Effector memory CD4-positive, alpha-beta T cell (primary cell): ENCODE measurements around the gene PRPH2.

Experiments used
- DNase-seq, 3 donors: peaks; one replicate each; pipeline ENCODE4 v3.0.0-alpha.2; 2020
- H3K27ac ChIP-seq: 2 replicates; pipeline ENCODE4 v1.7.0; 2013; ENCODE audit warnings: mild to moderate bottlenecking, low read length, moderate library complexity; ENCODE audit not compliant: insufficient read depth, poor library complexity, severe bottlenecking
- H3K27me3 ChIP-seq: replicated peaks from 2 replicates; pipeline ENCODE4 v1.7.0; 2013; ENCODE audit warnings: mild to moderate bottlenecking, low read length; ENCODE audit not compliant: insufficient read depth, control insufficient read depth, poor library complexity, severe bottlenecking
- H3K36me3 ChIP-seq: 2 replicates; pipeline ENCODE4 v1.7.0; 2013; ENCODE audit warnings: mild to moderate bottlenecking, low read length, moderate library complexity; ENCODE audit not compliant: control insufficient read depth, insufficient read depth
- H3K4me1 ChIP-seq: 2 replicates; pipeline ENCODE4 v1.7.0; 2013; ENCODE audit warnings: low read length, mild to moderate bottlenecking; ENCODE audit not compliant: control insufficient read depth, insufficient read depth, poor library complexity, severe bottlenecking
- H3K4me3 ChIP-seq: 2 replicates; pipeline ENCODE4 v1.7.0; 2013; ENCODE audit warnings: low read length, low read depth, mild to moderate bottlenecking; ENCODE audit not compliant: insufficient read depth, poor library complexity, severe bottlenecking
- H3K9me3 ChIP-seq: 2 replicates; pipeline ENCODE4 v1.7.0; 2013; ENCODE audit warnings: mild to moderate bottlenecking, low read length, moderate library complexity; ENCODE audit not compliant: control insufficient read depth

PRPH2 gene

GRCh38 chr6:42720739-42721138, 1.7 kb downstream of the PRPH2 start:
- Histone ChIP-seq H3K36me3 (no peaks in the 10 kb centered on the region), H3K4me3 (no peak overlapping the region), H3K4me1 (no peaks in the 10 kb centered on the region), H3K27ac (no peak overlapping the region), H3K27me3 (no peaks in the 10 kb centered on the region), H3K9me3 (no peaks in the 10 kb centered on the region)
- no peak for DNase-seq

GRCh38 chr6:42715871-42716270, 6.5 kb downstream of the PRPH2 start:
- H3K4me3 ChIP-seq = no peak overlapping the region

GRCh38 chr6:42714098-42714761, 8.2 kb downstream of the PRPH2 start:
- Histone ChIP-seq H3K4me1 (no peaks in the 10 kb centered on the region), H3K9me3 (no peaks in the 10 kb centered on the region), H3K27me3 (no peaks in the 10 kb centered on the region), H3K36me3 (no peaks in the 10 kb centered on the region), H3K4me3 (no peak overlapping the region), H3K27ac (no peak overlapping the region)
- no peak for DNase-seq

More at GRCh38 chr6:42715871-42716270, 6.5 kb downstream of the PRPH2 start:
- DNase-seq = no peak
- Histone ChIP-seq H3K9me3 (no peaks in the 10 kb centered on the region), H3K4me1 (no peaks in the 10 kb centered on the region), H3K27ac (no peak overlapping the region), H3K36me3 (no peaks in the 10 kb centered on the region), H3K27me3 (no peaks in the 10 kb centered on the region)

- DNase-seq = no peak
- H3K27me3 ChIP-seq = no peaks in the 10 kb centered on the region
- H3K4me3 ChIP-seq = no peak overlapping the region
- no peaks in the 10 kb centered on the region for H3K9me3 ChIP-seq
- H3K36me3 ChIP-seq = no peaks in the 10 kb centered on the region
- H3K4me1 ChIP-seq = no peaks in the 10 kb centered on the region
- no peak overlapping the region for H3K27ac ChIP-seq
These were observed 10.5 kb downstream of the PRPH2 start for GRCh38 chr6:42711930-42712329.

GRCh38 chr6:42710316-42710715, 12.1 kb downstream of the PRPH2 start:
- DNase-seq = no peak
- Histone ChIP-seq H3K4me1 (no peaks in the 10 kb centered on the region), H3K9me3 (no peaks in the 10 kb centered on the region)

GRCh38 chr6:42709871-42710270, 12.5 kb downstream of the PRPH2 start:
- H3K36me3 ChIP-seq = no peaks in the 10 kb centered on the region
- H3K4me1 ChIP-seq = no peaks in the 10 kb centered on the region
- no peak overlapping the region for H3K27ac ChIP-seq
- H3K27me3 ChIP-seq = no peaks in the 10 kb centered on the region
- no peak overlapping the region for H3K4me3 ChIP-seq
- no peaks in the 10 kb centered on the region for H3K9me3 ChIP-seq
- no peak for DNase-seq

More at GRCh38 chr6:42710316-42710715, 12.1 kb downstream of the PRPH2 start:
- Histone ChIP-seq H3K36me3 (no peaks in the 10 kb centered on the region), H3K4me3 (no peak overlapping the region), H3K27ac (no peak overlapping the region), H3K27me3 (no peaks in the 10 kb centered on the region)

- Histone ChIP-seq H3K36me3 (no peaks in the 10 kb centered on the region), H3K27ac (no peak overlapping the region), H3K4me3 (no peak overlapping the region), H3K27me3 (no peaks in the 10 kb centered on the region), H3K4me1 (no peaks in the 10 kb centered on the region), H3K9me3 (no peaks in the 10 kb centered on the region)
- DNase-seq = no peak
These were observed 14.3 kb downstream of the PRPH2 start for GRCh38 chr6:42708096-42708495.

- no peak overlapping the region for H3K4me3 ChIP-seq
- no peaks in the 10 kb centered on the region for H3K27me3 ChIP-seq
- no peaks in the 10 kb centered on the region for H3K9me3 ChIP-seq
- no peak for DNase-seq
- no peaks in the 10 kb centered on the region for H3K36me3 ChIP-seq
- no peaks in the 10 kb centered on the region for H3K4me1 ChIP-seq
- no peak overlapping the region for H3K27ac ChIP-seq
These were observed 14.8 kb downstream of the PRPH2 start for GRCh38 chr6:42707595-42707994.

- DNase-seq = no peak
- Histone ChIP-seq H3K36me3 (no peaks in the 10 kb centered on the region), H3K9me3 (no peaks in the 10 kb centered on the region), H3K27me3 (no peaks in the 10 kb centered on the region), H3K4me1 (no peaks in the 10 kb centered on the region), H3K27ac (no peak overlapping the region), H3K4me3 (no peak overlapping the region)
These were observed 17.4 kb downstream of the PRPH2 start for GRCh38 chr6:42704937-42705374.

- no peaks in the 10 kb centered on the region for H3K27me3 ChIP-seq
- H3K4me3 ChIP-seq = no peak overlapping the region
- H3K36me3 ChIP-seq = no peaks in the 10 kb centered on the region
- no peaks in the 10 kb centered on the region for H3K4me1 ChIP-seq
- no peak for DNase-seq
- no peaks in the 10 kb centered on the region for H3K9me3 ChIP-seq
- no peak overlapping the region for H3K27ac ChIP-seq
These were observed 18.0 kb downstream of the PRPH2 start for GRCh38 chr6:42704251-42704936.
